K562 (cell line): ENCODE results near the gene TIPARP. TPM values are rescaled to one million over a fixed set of nuclear protein-coding genes. Genes with fewer than 3 reads are reported as not detected.

ENCODE experiments used
- ZNF212 ChIP-seq: fragments of 450-650 bp; formaldehyde crosslinking; IDR thresholded peaks from 2 replicates; pipeline ENCODE4 v1.4.0; 2020; ENCODE audit warnings: mild to moderate bottlenecking
- polyA plus RNA-seq, 8 experiments: library from polyadenylated mRNA; depleted of rRNA in 4 of 8; stranded (reverse) in 5 of 8; unstranded in 3 of 8; fragments of >200 nt; fragmentation: Nextera tagmentation in 2 of 8; fragmentation: Illumina TruSeq in 1 of 8; extraction: Ambion mirVana in 2 of 8; extraction: Trizol in 1 of 8; gene quantifications; 2 replicates each; pipeline versions ENCODE4 v1.2.1 to v1.2.3, GENCODE V29; 2011 to 2014; ENCODE audit warnings: inconsistent platforms in 1 of 8, missing spikeins in 1 of 8
- total RNA-seq, 7 experiments: library from RNA; depleted of rRNA in 6 of 7; stranded (reverse); fragments of >200 nt in 6 of 7; fragmentation: Illumina TruSeq in 2 of 7; extraction: Trizol in 2 of 7; gene quantifications; 2 replicates each; pipeline versions ENCODE4 v1.2.1 to v1.2.3, GENCODE V29; 2011 to 2021; ENCODE audit warnings: low replicate concordance in 1 of 7
- TF ChIP-seq, protein P1 (sequence below), 2 experiments: fragments of 450-650 bp in 1 of 2; sonication (generic) in 1 of 2; formaldehyde crosslinking in 1 of 2; IDR thresholded peaks; 2 replicates each; pipeline versions ENCODE4 v1.7.1 to v1.9.0; 2016 to 2022; ENCODE audit warnings: inconsistent platforms in 1 of 2, mild to moderate bottlenecking in 1 of 2, missing genetic modification reagents in 1 of 2

Gene TIPARP
- total and polyA plus RNA-seq, 9 of the 15 experiments (the other 6 are each of a cell fraction or from before 2014, with no cell fraction given): 2.4 to 29.4 (median 15.1) TPM

DNA sequence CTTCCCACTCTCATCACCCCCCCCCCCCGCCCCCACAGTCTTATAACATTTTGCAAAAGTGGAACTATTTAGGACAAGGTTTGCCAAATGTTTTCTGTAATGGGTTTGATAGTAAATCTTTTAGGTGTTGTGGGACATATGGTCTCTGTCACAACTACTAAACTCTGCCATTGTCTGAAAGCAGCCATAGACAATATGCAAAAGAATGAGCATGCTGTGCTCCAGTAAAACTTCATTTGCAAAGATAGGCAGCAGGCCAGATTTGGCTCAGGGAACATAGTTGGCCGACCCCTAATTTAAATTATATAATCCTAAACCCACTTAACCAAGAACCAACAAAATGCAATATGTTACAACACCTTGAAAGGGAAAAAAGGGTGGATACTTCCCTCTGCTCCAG is 46.4 kb downstream of the TIPARP start (continued):
- TF ChIP-seq, protein P1, sequence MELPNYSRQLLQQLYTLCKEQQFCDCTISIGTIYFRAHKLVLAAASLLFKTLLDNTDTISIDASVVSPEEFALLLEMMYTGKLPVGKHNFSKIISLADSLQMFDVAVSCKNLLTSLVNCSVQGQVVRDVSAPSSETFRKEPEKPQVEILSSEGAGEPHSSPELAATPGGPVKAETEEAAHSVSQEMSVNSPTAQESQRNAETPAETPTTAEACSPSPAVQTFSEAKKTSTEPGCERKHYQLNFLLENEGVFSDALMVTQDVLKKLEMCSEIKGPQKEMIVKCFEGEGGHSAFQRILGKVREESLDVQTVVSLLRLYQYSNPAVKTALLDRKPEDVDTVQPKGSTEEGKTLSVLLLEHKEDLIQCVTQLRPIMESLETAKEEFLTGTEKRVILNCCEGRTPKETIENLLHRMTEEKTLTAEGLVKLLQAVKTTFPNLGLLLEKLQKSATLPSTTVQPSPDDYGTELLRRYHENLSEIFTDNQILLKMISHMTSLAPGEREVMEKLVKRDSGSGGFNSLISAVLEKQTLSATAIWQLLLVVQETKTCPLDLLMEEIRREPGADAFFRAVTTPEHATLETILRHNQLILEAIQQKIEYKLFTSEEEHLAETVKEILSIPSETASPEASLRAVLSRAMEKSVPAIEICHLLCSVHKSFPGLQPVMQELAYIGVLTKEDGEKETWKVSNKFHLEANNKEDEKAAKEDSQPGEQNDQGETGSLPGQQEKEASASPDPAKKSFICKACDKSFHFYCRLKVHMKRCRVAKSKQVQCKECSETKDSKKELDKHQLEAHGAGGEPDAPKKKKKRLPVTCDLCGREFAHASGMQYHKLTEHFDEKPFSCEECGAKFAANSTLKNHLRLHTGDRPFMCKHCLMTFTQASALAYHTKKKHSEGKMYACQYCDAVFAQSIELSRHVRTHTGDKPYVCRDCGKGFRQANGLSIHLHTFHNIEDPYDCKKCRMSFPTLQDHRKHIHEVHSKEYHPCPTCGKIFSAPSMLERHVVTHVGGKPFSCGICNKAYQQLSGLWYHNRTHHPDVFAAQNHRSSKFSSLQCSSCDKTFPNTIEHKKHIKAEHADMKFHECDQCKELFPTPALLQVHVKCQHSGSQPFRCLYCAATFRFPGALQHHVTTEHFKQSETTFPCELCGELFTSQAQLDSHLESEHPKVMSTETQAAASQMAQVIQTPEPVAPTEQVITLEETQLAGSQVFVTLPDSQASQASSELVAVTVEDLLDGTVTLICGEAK (IDR thresholded peaks at IDR 0.05): no peak
- TF ChIP-seq, protein P1 (CRISPR knock-in tag; IDR thresholded peaks at IDR 0.05): no peak
- no peak for TF ChIP-seq ZNF212 (CRISPR knock-in tag)
